ENCODE results near the gene PLXNB1. TPM values are rescaled to one million over a fixed set of nuclear protein-coding genes. Genes with fewer than 3 reads are reported as not detected.
"Not testable (repeated sequence)": the region's sequence is repeated elsewhere in the genome, so short reads cannot be mapped to it uniquely, and the experiment has no call there.

Gene PLXNB1, protein sequence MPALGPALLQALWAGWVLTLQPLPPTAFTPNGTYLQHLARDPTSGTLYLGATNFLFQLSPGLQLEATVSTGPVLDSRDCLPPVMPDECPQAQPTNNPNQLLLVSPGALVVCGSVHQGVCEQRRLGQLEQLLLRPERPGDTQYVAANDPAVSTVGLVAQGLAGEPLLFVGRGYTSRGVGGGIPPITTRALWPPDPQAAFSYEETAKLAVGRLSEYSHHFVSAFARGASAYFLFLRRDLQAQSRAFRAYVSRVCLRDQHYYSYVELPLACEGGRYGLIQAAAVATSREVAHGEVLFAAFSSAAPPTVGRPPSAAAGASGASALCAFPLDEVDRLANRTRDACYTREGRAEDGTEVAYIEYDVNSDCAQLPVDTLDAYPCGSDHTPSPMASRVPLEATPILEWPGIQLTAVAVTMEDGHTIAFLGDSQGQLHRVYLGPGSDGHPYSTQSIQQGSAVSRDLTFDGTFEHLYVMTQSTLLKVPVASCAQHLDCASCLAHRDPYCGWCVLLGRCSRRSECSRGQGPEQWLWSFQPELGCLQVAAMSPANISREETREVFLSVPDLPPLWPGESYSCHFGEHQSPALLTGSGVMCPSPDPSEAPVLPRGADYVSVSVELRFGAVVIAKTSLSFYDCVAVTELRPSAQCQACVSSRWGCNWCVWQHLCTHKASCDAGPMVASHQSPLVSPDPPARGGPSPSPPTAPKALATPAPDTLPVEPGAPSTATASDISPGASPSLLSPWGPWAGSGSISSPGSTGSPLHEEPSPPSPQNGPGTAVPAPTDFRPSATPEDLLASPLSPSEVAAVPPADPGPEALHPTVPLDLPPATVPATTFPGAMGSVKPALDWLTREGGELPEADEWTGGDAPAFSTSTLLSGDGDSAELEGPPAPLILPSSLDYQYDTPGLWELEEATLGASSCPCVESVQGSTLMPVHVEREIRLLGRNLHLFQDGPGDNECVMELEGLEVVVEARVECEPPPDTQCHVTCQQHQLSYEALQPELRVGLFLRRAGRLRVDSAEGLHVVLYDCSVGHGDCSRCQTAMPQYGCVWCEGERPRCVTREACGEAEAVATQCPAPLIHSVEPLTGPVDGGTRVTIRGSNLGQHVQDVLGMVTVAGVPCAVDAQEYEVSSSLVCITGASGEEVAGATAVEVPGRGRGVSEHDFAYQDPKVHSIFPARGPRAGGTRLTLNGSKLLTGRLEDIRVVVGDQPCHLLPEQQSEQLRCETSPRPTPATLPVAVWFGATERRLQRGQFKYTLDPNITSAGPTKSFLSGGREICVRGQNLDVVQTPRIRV (N-terminal part only)
- 1 to 10 TPM; 1.6 to 2.4 TPM for total RNA-seq

DNA sequence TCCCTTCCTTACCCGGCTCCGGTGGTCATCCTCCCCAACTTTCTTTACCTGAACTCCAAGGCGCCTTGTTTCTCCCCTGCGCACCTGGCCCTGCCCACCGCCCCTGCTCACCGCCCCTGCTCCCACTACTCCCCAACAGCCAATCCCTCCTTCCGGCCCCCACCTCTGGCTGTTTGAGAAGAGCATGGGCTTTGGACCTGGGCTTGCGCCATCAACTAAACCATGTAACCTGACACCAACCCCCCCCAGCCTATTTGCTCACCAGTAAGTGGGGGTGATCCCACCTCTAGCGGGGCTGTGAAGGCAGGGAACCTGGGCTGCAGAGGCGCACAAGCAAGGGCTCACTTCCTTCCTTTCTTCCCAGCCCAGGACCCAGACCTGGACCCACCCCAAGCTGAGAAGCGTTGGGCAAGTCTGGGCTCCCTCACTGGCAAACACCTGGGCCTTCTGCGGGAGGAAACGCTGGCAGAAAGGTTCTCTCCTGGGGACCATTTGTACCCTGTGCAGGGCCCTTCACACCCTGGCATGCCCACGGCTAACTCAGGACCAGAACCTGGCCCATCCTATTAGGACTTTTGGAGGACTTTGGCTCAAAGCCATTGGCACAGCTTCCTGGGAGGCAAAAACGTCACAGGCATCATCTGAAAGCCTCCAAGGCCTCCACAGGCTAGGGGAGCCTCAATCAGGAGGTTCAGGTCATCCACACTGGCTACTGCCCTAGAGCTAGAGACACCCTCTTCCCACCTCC lies at the start of gene PLXNB1:
Gene PLXNB1, minus strand, starts transcription at position 127 of the 748 bp plus-strand sequence. CDS start 5,475 bp downstream, outside the sequence.
- Mint-ChIP-seq H3K27me3 (peaks cover 7% of the 10 kb centered on the region), H3K9me3 (no peaks in the 10 kb centered on the region), H3K27ac (no peak within 1 kb of the TSS), H3K36me3 (peaks cover 8% of the 10 kb centered on the region), H3K4me3 (peak within 1 kb of the TSS; percentile 79), H3K4me1 (peaks cover 9% of the 10 kb centered on the region)
- peak; percentile 16 for DNase-seq

DNA sequence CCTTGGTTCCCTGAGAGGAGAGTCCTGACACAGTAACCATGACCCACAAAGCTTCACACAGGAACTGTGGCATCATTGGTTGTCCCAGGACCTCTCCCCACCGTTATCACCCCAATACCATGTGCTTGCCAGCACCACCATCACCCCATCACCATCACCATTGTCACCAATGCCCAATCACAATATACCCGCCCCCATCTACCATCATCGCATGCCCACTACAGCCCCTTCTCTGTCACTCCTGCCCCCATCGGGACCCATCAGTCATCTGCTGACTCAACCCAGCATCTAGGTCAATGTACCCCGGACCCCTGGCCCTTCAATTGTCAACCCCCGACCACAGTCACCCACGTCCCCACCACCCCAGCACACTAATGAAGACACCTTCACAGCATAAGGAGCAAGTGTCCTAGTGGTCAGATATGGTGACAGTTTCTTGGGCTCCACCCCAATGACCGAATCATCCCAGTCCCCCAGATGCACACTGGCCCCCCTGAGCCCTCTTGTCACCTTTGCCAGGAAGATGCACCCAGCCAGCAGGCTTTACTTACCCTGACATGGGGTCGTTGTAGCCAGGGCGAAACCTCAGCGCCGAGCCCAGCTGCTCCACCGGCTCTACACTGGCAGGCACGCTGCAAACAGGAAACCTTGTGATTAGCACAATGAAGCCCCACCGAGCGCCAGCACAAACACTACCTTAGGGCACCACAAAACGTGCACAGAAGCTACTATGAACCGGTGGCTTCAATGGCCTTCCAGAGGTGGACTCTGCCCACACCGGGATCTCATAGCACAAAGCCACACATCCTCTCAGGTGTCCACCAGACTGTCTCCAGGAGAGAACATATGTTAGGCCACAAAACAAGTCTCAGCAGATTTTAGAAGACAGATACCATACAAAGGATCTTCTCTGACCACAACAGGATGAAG lies 49.0 kb upstream of the PLXNB1 start:
- no peaks in the 10 kb centered on the region for H3K9me3 Mint-ChIP-seq
- H3K36me3 Mint-ChIP-seq: peaks cover 2% of the 10 kb centered on the region
- no peaks in the 10 kb centered on the region for H3K27me3 Mint-ChIP-seq
- H3K4me3 Mint-ChIP-seq: peak overlapping the region; percentile 47
- H3K27ac Mint-ChIP-seq: peak overlapping the region; percentile 89
- peaks cover 23% of the 10 kb centered on the region for H3K4me1 Mint-ChIP-seq
- peak; percentile 57 for DNase-seq

DNA sequence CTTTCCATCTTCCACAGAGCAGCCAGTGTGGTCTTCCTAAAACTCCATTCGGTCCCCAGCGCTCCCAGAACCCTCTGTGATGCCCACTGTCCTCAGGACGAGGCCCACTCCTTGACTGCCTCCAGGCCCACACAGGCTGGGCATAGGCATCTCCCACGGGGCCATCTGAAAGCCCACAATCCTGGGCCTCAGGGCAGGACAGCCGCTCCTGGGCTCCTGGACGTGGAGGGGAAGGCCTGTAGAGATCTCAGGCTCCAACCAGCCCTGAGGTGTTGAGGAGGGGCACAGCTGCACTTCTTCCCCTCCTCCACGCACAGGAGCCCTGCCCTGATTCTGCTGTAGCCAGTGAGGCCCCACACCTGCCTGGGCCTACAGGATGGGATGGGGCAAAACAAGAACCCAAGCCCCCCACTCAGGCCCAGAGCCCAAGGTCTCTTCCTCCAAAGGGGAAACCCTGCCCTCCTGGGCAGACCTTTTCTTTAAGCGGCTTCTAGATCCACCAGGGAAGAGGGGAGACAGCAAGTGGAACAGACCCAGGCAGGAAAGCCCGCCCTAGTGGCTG lies 48.2 kb upstream of the PLXNB1 start:
- DNase-seq: no peak
- Mint-ChIP-seq H3K27ac (peak overlapping the region; percentile 89), H3K4me1 (peaks cover 30% of the 10 kb centered on the region), H3K4me3 (no peak overlapping the region), H3K36me3 (peaks cover 2% of the 10 kb centered on the region), H3K9me3 (no peaks in the 10 kb centered on the region), H3K27me3 (no peaks in the 10 kb centered on the region)

DNA sequence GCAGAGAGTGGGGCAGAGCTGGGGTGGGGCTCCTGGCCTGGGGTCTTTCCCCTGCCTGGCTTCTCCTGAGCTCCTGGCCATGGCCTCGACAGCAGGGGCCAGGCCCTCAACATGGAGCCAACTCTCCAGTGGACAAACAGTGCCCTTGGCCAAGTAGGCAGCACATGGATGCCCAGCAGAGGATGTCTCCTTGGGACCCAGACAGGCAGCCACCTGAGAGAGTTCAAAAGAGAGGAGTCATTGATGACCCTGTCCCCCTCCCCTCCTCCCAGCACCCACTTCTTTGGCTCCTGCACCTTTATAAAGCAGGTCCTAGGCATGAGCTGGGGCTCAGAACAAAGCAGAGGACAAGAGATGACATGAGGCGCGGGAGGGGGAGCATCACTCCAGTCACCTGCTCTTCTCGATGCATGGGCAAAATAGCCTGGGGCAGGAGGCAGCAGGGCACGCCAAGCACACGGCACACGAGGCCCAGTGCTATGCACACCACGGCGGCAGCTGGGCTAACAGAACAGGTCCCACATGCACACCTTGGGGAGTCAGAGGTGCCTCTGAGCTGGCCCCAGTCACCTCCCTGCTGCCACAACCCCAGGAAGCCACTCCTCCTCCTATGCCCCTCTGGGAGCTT lies 46.7 kb upstream of the PLXNB1 start:
- DNase-seq: no peak
- Mint-ChIP-seq H3K9me3 (no peaks in the 10 kb centered on the region), H3K4me3 (no peak overlapping the region), H3K27me3 (no peaks in the 10 kb centered on the region), H3K4me1 (peaks cover 35% of the 10 kb centered on the region), H3K36me3 (peaks cover 4% of the 10 kb centered on the region), H3K27ac (no peak overlapping the region)

DNA sequence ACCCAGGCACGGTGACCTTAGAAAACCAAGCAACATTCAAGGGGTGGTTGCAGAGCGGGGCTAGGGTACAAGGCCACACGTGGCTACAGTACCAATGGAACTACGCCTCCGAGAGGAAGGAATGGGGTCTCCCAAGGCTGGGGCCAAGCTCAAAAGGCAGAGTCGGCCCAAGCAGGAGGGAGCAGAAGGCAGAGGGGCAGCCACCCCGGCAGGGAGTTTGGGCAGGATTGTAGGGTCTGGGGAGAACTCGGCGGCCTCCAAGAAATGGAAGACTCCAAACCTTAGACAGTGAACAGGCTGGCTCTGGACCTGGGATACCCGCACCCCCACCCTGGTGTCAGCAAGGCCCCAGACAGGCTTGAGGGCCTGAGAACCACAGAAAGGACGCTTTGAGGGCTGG lies 45.3 kb upstream of the PLXNB1 start:
- H3K9me3 Mint-ChIP-seq: no peaks in the 10 kb centered on the region

DNA sequence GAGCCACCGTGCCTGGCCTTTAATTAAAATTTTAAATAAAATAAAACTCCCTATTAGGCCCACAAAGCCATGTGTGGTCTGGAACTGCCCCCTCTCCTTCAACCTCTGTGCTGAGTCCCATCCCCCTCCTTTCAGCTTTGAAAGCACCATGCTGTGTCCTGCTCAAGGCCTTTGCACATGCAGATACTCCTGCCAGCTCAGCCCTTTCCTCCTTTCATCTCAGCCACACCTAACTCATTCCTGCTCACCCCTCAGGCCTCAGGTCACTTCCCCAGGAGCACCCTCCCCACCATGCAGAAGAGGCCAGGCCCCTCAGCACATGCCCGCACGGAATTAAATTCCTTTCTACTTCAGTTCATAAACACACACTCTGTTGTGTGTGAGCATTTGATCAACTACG lies 44.7 kb upstream of the PLXNB1 start:
- Mint-ChIP-seq H3K9me3 (no peaks in the 10 kb centered on the region), H3K27me3 (no peaks in the 10 kb centered on the region), H3K4me3 (no peak overlapping the region), H3K36me3 (peaks cover 7% of the 10 kb centered on the region), H3K27ac (peak overlapping the region; percentile 71), H3K4me1 (peaks cover 44% of the 10 kb centered on the region)
- no peak for DNase-seq

More for the DNA sequence above, 45.3 kb upstream of the PLXNB1 start:
- Mint-ChIP-seq H3K36me3 (peaks cover 4% of the 10 kb centered on the region), H3K27me3 (no peaks in the 10 kb centered on the region), H3K4me3 (peak overlapping the region; percentile 5), H3K27ac (peak overlapping the region; percentile 71), H3K4me1 (peaks cover 40% of the 10 kb centered on the region)
- no peak for DNase-seq

DNA sequence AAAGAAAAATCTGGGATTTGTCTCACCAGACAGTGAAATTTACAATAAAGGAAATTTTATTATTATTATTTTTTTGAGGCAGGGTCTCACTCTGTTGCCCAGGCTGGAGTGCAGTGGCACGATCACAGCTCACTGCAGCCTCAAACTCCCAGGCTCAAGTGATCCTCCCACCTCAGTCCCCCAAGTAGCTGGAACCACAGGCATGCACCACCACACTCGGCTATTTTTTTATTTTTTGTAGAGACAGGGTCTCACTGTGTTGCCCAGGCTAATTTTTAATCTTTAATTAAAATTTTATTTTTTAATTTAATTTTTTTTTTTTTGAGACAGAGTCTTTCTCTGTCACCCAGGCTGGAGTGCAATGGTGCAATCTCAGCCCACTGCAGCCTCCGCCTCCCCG lies 44.1 kb upstream of the PLXNB1 start:
- H3K9me3 Mint-ChIP-seq, DNase-seq, H3K27me3 Mint-ChIP-seq, H3K36me3 Mint-ChIP-seq, H3K4me3 Mint-ChIP-seq: not testable (repeated sequence)
- Mint-ChIP-seq H3K27ac (peak overlapping the region; percentile 98), H3K4me1 (peaks cover 44% of the 10 kb centered on the region)

DNA sequence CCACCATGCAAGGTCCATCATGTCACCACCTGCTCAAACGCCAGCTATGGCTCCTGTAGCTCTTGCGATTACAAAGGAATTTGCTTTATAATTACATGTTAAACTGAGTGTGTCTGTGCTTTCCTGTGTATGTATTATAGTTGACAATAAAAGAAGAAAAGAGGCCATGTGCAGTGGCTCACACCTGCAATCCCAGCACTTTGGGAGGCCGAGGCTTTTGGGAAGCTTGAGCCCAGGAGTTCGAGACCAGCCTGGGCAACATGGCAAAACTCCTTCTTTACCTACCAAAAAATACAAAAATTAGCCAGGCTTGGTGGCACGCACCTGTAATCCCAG lies 43.7 kb upstream of the PLXNB1 start:
- H3K27me3 Mint-ChIP-seq: no peaks in the 10 kb centered on the region
- peaks cover 12% of the 10 kb centered on the region for H3K36me3 Mint-ChIP-seq
- H3K9me3 Mint-ChIP-seq: no peaks in the 10 kb centered on the region
- H3K4me1 Mint-ChIP-seq: peaks cover 44% of the 10 kb centered on the region
- peak overlapping the region; percentile 81 for H3K4me3 Mint-ChIP-seq
- no peak for DNase-seq
- H3K27ac Mint-ChIP-seq: peak overlapping the region; percentile 98

DNA sequence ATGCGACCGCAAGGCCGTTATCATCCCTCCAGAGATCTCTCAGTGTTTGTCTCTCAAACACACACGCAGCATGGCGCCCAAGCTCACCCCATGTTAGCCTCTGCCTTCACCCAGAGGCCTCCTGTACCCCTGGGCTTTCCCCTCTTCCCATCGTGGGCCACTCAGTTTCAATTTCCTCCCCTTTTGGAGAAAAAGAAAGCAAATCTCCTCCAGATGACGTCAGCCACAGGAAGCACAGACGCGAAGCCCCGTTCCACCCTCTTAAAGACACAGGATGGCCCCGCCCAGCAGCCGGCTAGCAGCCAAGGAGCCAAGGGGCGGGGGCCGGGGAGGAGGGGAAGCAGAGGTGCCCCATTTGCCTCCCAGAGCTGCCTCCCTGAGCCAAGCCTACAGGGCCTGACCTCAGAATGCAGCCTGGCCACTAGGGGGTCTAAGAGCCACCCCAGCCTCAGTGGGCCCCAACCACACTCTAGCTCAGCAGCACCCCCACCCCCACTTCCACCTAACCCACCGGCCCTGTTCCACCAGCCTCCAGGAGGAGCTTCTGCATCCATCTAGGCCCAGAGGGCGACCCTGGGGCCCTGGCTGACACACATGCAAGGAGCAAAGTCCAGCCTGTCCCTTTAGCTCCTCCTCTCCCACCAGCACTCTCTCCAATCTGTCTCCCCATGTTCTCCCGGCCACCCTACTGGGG lies 43.2 kb upstream of the PLXNB1 start:
- DNase-seq: peak; percentile 96
- Mint-ChIP-seq H3K27ac (peak overlapping the region; percentile 98), H3K4me1 (peaks cover 46% of the 10 kb centered on the region), H3K27me3 (no peaks in the 10 kb centered on the region), H3K9me3 (no peaks in the 10 kb centered on the region), H3K4me3 (peak overlapping the region; percentile 81), H3K36me3 (peaks cover 14% of the 10 kb centered on the region)

DNA sequence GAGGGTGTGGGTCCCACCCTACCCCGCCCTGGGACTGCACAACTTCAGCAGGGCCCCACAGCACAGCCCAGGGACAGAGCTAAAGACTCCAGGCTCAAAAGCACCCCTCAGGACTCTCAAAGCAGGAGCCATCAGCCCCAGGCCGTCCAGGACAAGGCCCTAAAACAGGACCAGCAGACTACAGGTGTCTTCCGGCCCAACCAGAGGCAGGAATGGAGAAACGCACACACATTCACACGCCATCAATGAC lies 42.7 kb upstream of the PLXNB1 start:
- peak overlapping the region; percentile 98 for H3K27ac Mint-ChIP-seq
- peaks cover 18% of the 10 kb centered on the region for H3K36me3 Mint-ChIP-seq
- peak overlapping the region; percentile 81 for H3K4me3 Mint-ChIP-seq
- DNase-seq: no peak
- no peaks in the 10 kb centered on the region for H3K9me3 Mint-ChIP-seq
- no peaks in the 10 kb centered on the region for H3K27me3 Mint-ChIP-seq
- H3K4me1 Mint-ChIP-seq: peaks cover 48% of the 10 kb centered on the region

DNA sequence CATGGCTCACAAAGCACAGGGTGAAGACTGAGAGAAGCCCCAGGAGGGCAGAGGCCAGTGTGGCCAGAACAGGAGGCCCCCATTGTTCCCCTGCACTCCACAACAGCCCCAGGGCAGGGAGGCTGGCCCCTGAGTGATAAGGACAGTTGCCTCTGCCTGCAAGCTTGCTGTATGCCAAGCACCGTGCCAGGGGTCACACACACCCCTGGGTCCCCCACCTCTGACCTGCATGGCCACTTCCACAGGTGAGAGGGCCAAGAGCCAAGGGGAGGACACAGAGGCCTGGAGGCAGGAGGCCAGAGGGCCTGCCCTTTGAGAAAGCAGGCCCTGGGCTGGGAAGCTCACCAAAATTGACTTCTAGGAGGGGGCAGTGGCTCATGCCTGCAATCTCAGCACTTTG lies 40.4 kb upstream of the PLXNB1 start:
- Mint-ChIP-seq H3K27me3 (no peaks in the 10 kb centered on the region), H3K9me3 (no peaks in the 10 kb centered on the region), H3K27ac (peak overlapping the region; percentile 98), H3K36me3 (peaks cover 41% of the 10 kb centered on the region), H3K4me3 (peak overlapping the region; percentile 53), H3K4me1 (peaks cover 58% of the 10 kb centered on the region)
- no peak for DNase-seq

DNA sequence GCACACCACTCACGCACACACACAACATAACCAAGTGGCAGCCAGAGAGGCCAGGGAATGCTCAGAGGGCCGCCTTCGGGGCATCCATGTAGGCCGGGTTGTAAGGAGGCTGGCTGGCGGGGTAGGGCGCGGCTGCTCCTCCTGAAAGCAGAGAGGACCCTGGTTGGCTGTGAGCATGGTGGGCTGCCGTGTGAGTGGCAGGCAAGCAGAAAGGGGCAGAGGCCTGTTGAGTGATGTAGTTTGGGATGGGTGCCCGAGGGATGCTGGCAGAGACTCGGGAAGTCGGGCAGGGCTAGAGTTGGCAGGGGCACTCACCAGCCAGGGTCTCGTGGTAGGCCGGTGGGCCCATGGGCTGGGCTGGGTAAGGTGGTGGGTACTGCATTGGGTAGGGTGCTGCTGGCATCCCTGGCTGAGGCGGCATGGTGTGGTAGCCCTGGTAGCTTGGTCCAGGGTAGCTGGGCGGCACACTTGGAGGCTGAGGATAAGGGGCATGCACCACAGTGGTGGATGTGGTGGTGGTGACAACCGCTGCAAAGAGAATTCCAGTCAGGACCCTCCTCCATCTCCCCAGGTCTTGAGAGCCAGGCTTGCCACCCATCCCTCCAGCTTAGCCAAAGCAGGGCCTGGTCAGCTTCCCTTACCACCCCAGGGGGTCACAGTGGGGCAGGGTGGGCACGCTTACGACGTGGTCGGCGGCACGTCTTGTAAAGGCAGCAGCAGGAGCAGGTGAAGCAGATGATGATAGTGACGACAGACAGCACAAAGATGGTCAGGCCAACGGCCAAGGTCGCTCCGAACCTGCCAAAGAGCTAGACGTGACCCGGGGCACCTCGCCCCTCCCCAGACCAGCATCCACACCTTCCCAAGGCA lies 39.4 kb upstream of the PLXNB1 start:
- H3K27ac Mint-ChIP-seq: peak overlapping the region; percentile 98
- no peaks in the 10 kb centered on the region for H3K9me3 Mint-ChIP-seq
- H3K36me3 Mint-ChIP-seq: peaks cover 41% of the 10 kb centered on the region
- peak overlapping the region; percentile 53 for H3K4me3 Mint-ChIP-seq
- H3K4me1 Mint-ChIP-seq: peaks cover 57% of the 10 kb centered on the region
- H3K27me3 Mint-ChIP-seq: no peaks in the 10 kb centered on the region
- no peak for DNase-seq
